IMR-90 (cell line): ENCODE results near the gene ZDHHC14. TPM values are rescaled to one million over a fixed set of nuclear protein-coding genes. Genes with fewer than 3 reads are reported as not detected.

Experiments
- ATAC-seq: fragments of 200-7000 bp; cut with Tn5 transposase; 2 replicates; pipeline ENCODE4 v1.9.1; 2020; ENCODE audit warnings: low read depth, mild to moderate bottlenecking, moderate library complexity
- BruUV-seq: library from RNA; stranded (reverse); fragments of 400-500 nt; replicated peaks from 2 replicates; lab custom pipeline; 2021; lab: Mats Ljungman, UMichigan
- CTCF ChIA-PET: fragments of 300-600 bp; formaldehyde crosslinking; extraction: SDS; loops from one replicate; lab custom pipeline; 2021; ENCODE audit warnings: antibody characterized with exemption; lab: Yijun Ruan, JAX
- POLR2A ChIA-PET: fragments of 300-600 bp; sonication (Branson Sonifier 250); formaldehyde crosslinking; loops from one replicate; lab custom pipeline; 2022; ENCODE audit warnings: antibody characterized with exemption; ENCODE audit not compliant: unreplicated experiment; lab: Charles Lee
- DNase-seq: peaks from one replicate; pipeline ENCODE4 v3.0.0; 2013
- H2AFZ ChIP-seq: replicated peaks from 2 replicates; pipeline ENCODE3; 2013; ENCODE audit warnings: low read length, mild to moderate bottlenecking; ENCODE audit not compliant: poor library complexity
- H2AK5ac ChIP-seq: 2 replicates; pipeline ENCODE4 v1.6.1; 2013; ENCODE audit warnings: low read depth, low read length, inconsistent platforms
- H2AK9ac ChIP-seq: replicated peaks from 2 replicates; pipeline ENCODE3; 2013; ENCODE audit warnings: mild to moderate bottlenecking, low read depth, low read length, moderate library complexity; ENCODE audit not compliant: poor library complexity
- H2BK120ac ChIP-seq: 2 replicates; pipeline ENCODE4 v1.6.1; 2013; ENCODE audit warnings: low read depth, low read length, inconsistent platforms
- H2BK15ac ChIP-seq: 3 replicates; pipeline ENCODE4 v1.6.1; 2013; ENCODE audit warnings: low read depth, low read length, inconsistent platforms
- H2BK20ac ChIP-seq: 2 replicates; pipeline ENCODE4 v1.6.1; 2013; ENCODE audit warnings: low read depth, mild to moderate bottlenecking, inconsistent platforms, low read length, moderate library complexity
- H2BK5ac ChIP-seq: 2 replicates; pipeline ENCODE4 v1.6.1; 2013; ENCODE audit warnings: mild to moderate bottlenecking, low read depth, low read length, inconsistent platforms; ENCODE audit not compliant: poor library complexity, severe bottlenecking
- H3K14ac ChIP-seq: replicated peaks from 2 replicates; pipeline ENCODE4 v1.6.1; 2013; ENCODE audit warnings: low read depth, low read length, inconsistent platforms
- H3K18ac ChIP-seq: 2 replicates; pipeline ENCODE4 v1.6.1; 2013; ENCODE audit warnings: low read depth, low read length, control low read depth
- H3K23ac ChIP-seq: 2 replicates; pipeline ENCODE4 v1.6.1; 2013; ENCODE audit warnings: low read depth, low read length, inconsistent platforms
- H3K27ac ChIP-seq: 2 replicates; pipeline ENCODE4 v1.5.1; 2013; ENCODE audit warnings: mild to moderate bottlenecking, control low read depth, low read length; ENCODE audit not compliant: insufficient read depth
- H3K27me3 ChIP-seq: 2 replicates; pipeline ENCODE4 v1.6.1; 2013; ENCODE audit warnings: low read length; ENCODE audit not compliant: control insufficient read depth, insufficient read depth
- H3K36me3 ChIP-seq: 2 replicates; pipeline ENCODE4 v1.6.1; 2013; ENCODE audit warnings: low read length, mixed read lengths; ENCODE audit not compliant: control insufficient read depth, insufficient read depth
- H3K4ac ChIP-seq: 2 replicates; pipeline ENCODE4 v1.6.1; 2013; ENCODE audit warnings: low read depth, low read length, inconsistent platforms
- H3K4me1 ChIP-seq: 2 replicates; pipeline ENCODE4 v1.6.1; 2013; ENCODE audit warnings: low read length, mixed read lengths; ENCODE audit not compliant: control insufficient read depth, insufficient read depth
- H3K4me2 ChIP-seq: 2 replicates; pipeline ENCODE4 v1.6.1; 2013; ENCODE audit warnings: low read depth, mild to moderate bottlenecking, control low read depth, low read length, moderate library complexity
- H3K4me3 ChIP-seq: 2 replicates; pipeline ENCODE4 v1.5.1; 2013; ENCODE audit warnings: low read depth, mild to moderate bottlenecking, control low read depth, low read length, moderate library complexity; ENCODE audit not compliant: insufficient read depth
- H3K56ac ChIP-seq: 2 replicates; pipeline ENCODE4 v1.6.1; 2013; ENCODE audit warnings: low read length, inconsistent platforms; ENCODE audit not compliant: insufficient read depth; ENCODE audit errors: extremely low read depth
- H3K79me1 ChIP-seq, 2 experiments: 2 replicates each; pipeline ENCODE4 v1.6.1; 2013; ENCODE audit warnings: low read length in 2 of 2, inconsistent platforms in 1 of 2, low read depth in 1 of 2
- H3K9ac ChIP-seq: 2 replicates; pipeline ENCODE4 v1.6.1; 2013; ENCODE audit warnings: low read depth, low read length, control low read depth
- H3K9me1 ChIP-seq: 2 replicates; pipeline ENCODE4 v1.6.1; 2013; ENCODE audit warnings: low read length, inconsistent platforms; ENCODE audit not compliant: insufficient read depth
- H3K9me3 ChIP-seq: 2 replicates; pipeline ENCODE4 v1.6.1; 2013; ENCODE audit warnings: low read length; ENCODE audit not compliant: control insufficient read depth, insufficient read depth
- H4K20me1 ChIP-seq: 2 replicates; pipeline ENCODE4 v1.6.1; 2013; ENCODE audit warnings: low read length, inconsistent platforms; ENCODE audit not compliant: insufficient read depth
- H4K5ac ChIP-seq: 2 replicates; pipeline ENCODE4 v1.6.1; 2013; ENCODE audit warnings: mild to moderate bottlenecking, low read depth, low read length, control low read depth
- H4K8ac ChIP-seq, 2 experiments: 2 replicates each; pipeline ENCODE4 v1.6.1; 2013; ENCODE audit warnings: low read depth in 2 of 2, low read length in 2 of 2, control low read depth in 1 of 2, inconsistent platforms in 1 of 2
- H4K91ac ChIP-seq: 2 replicates; pipeline ENCODE4 v1.6.1; 2013; ENCODE audit warnings: low read depth, low read length, inconsistent platforms; ENCODE audit not compliant: insufficient read depth
- ELK1 ChIP-seq: fragments of 150-350 bp; IDR thresholded peaks from 2 replicates; pipeline ENCODE4 v1.6.1; 2016; ENCODE audit warnings: low read depth, mild to moderate bottlenecking, low read length, moderate library complexity, borderline replicate concordance
- MAFK ChIP-seq: IDR thresholded peaks from 2 replicates; pipeline ENCODE4 v1.6.1; 2012; ENCODE audit warnings: low read depth, low read length, improper control_type of control experiment
- POLR2A ChIP-seq: IDR thresholded peaks from 2 replicates; pipeline ENCODE4 v1.6.1; 2012; ENCODE audit warnings: mild to moderate bottlenecking, low read depth, low read length
- SMC3 ChIP-seq: fragments of 150-350 bp; IDR thresholded peaks from 2 replicates; pipeline ENCODE4 v1.6.1; 2016; ENCODE audit warnings: low read depth, mild to moderate bottlenecking, antibody characterized with exemption, low read length, moderate library complexity
- WGBS, 2 experiments: methylation state at CpG; one replicate each; pipeline versions ENCODE4 v1.1.5 to v1.1.7; 2013; ENCODE audit warnings: missing lambda C conversion rate in 2 of 2; ENCODE audit not compliant: insufficient read length in 1 of 2; ENCODE audit errors: extremely low coverage in 2 of 2; 5-methylcytosine and 5-hydroxymethylcytosine counted together
- dilution Hi-C: fragments of 300-500 bp; cut with HindIII; formaldehyde crosslinking; loops from one replicate; pipeline ENCODE4 v1.14.3; 2018; ENCODE audit warnings: low sequenced_read_pairs; ENCODE audit not compliant: unreplicated experiment
- in situ Hi-C: fragments of 300-500 bp; cut with MboI; formaldehyde crosslinking; loops from 3 replicates; pipeline ENCODE4 v1.14.3; 2019; ENCODE audit warnings: low sequenced_read_pairs, inconsistent platforms, mixed read lengths
- intact Hi-C: fragments of 100-400 bp; cut with micrococcal nuclease; formaldehyde crosslinking; loops from 2 replicates; pipeline ENCODE4 v1.10.0; 2022
- polyA plus RNA-seq, 3 experiments: library from polyadenylated mRNA; depleted of rRNA; stranded (reverse); fragments of >200 nt; gene quantifications; 2 replicates each; pipeline ENCODE4 v1.2.3, GENCODE V29; 2012; ENCODE audit warnings: low replicate concordance in 1 of 3
- total RNA-seq: library from RNA; depleted of rRNA; stranded (reverse); fragments of >200 nt; gene quantifications from 2 replicates; pipeline ENCODE4 v1.2.3, GENCODE V29; 2012
- TF ChIP-seq, protein P1 (sequence below): fragments of 150-350 bp; IDR thresholded peaks from 2 replicates; pipeline ENCODE4 v1.6.1; 2017; ENCODE audit warnings: mild to moderate bottlenecking, antibody characterized with exemption, low read length, low read depth

The ZDHHC14 gene
- total and polyA plus RNA-seq, 2 of the 4 experiments (the other 2 are of a cell fraction) = 0.90 to 2.0 TPM

DNA sequence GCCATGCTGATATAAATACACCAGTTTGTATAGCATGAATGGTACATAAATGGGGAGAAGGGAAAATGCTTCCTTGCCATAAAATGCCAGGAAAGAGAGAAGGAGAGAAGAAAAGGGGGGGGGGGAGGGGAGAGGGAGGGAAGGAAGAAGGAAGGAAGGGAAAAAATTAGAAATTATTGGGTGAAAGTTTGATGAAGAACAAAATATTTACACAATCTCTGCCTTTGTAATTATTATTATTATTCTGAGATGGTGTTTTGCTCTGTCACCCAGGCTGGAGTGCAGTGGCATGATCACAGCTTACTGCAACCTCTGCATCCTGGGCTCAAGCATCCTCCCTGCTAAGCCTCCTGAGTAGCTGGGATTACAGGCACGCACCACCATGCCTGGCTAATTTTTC lies 10.2 kb upstream of the ZDHHC14 start:
- no peak overlapping the region for H2BK120ac ChIP-seq
- no peaks in the 10 kb centered on the region for H3K9me1 ChIP-seq
- no peak overlapping the region for H2AFZ ChIP-seq
- H3K79me1 ChIP-seq = no peaks in the 10 kb centered on the region
- ChIA-PET CTCF (no interaction called here), POLR2A (no interaction called here)
- no CpG with 5 or more reads among the region's 1 CpG for WGBS, 2 experiments
- H3K14ac ChIP-seq = no peak overlapping the region
- no peak for ATAC-seq
- H3K4me1 ChIP-seq = no peaks in the 10 kb centered on the region
- no peak overlapping the region for H2AK5ac ChIP-seq
- no peak overlapping the region for H3K27ac ChIP-seq
- no peaks in the 10 kb centered on the region for H3K36me3 ChIP-seq
- H2AK9ac ChIP-seq = no peak overlapping the region
- no peak overlapping the region for H2BK20ac ChIP-seq
- H2BK15ac ChIP-seq = no peak overlapping the region
- H3K4me2 ChIP-seq = no peak overlapping the region
- no TSS peak for BruUV-seq
- DNase-seq = no peak
- H3K4me3 ChIP-seq = no peak overlapping the region
- H4K91ac ChIP-seq = no peak overlapping the region
- in situ Hi-C loops = no loop called here
- intact Hi-C loops = no loop called here
- H4K8ac ChIP-seq = no peak overlapping the region
- dilution Hi-C loops = no loop called here
- TF ChIP-seq ELK1 (no peak), MAFK (no peak), SMC3 (no peak), POLR2A (no peak)
- TF ChIP-seq, protein P1, sequence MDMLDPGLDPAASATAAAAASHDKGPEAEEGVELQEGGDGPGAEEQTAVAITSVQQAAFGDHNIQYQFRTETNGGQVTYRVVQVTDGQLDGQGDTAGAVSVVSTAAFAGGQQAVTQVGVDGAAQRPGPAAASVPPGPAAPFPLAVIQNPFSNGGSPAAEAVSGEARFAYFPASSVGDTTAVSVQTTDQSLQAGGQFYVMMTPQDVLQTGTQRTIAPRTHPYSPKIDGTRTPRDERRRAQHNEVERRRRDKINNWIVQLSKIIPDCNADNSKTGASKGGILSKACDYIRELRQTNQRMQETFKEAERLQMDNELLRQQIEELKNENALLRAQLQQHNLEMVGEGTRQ = no peak
- H4K5ac ChIP-seq = no peak overlapping the region
- no peak overlapping the region for H3K9ac ChIP-seq
- no peaks in the 10 kb centered on the region for H4K20me1 ChIP-seq
- no peak overlapping the region for H2BK5ac ChIP-seq
- no peak overlapping the region for H3K4ac ChIP-seq
- H3K9me3 ChIP-seq = no peaks in the 10 kb centered on the region
- peaks cover 14% of the 10 kb centered on the region for H3K27me3 ChIP-seq
- no peak overlapping the region for H3K23ac ChIP-seq
- H3K18ac ChIP-seq = no peak overlapping the region
- no peak overlapping the region for H3K56ac ChIP-seq
